GM23338 (cell line): ENCODE results near the gene HTR7. TPM values are rescaled to one million over a fixed set of nuclear protein-coding genes. Genes with fewer than 3 reads are reported as not detected.

ENCODE experiments used
- ATAC-seq: fragments of 200-7000 bp; cut with Tn5 transposase; 3 replicates; pipeline ENCODE4 v1.9.1; 2020
- DNase-seq: peaks from one replicate; pipeline ENCODE4 v3.0.0-alpha.2; 2015; ENCODE audit warnings: low spot score
- H2AFZ ChIP-seq: fragments of 200-600 bp; sonication (generic); 2 replicates; pipeline ENCODE4 v1.8.0; 2016; ENCODE audit warnings: antibody characterized with exemption, mild to moderate bottlenecking, moderate library complexity
- H3F3A ChIP-seq: fragments of 200-600 bp; sonication (generic); replicated peaks from 2 replicates; pipeline ENCODE4 v1.8.0; 2017; ENCODE audit warnings: antibody characterized with exemption, mixed run types, low read depth
- H3K27ac ChIP-seq: fragments of 200-600 bp; sonication (generic); 2 replicates; pipeline ENCODE4 v1.6.1; 2016; ENCODE audit warnings: low read depth
- H3K27me3 ChIP-seq: fragments of 200-600 bp; sonication (generic); 2 replicates; pipeline ENCODE4 v1.8.0; 2016; ENCODE audit warnings: mild to moderate bottlenecking, mixed run types, moderate library complexity; ENCODE audit not compliant: insufficient read depth
- H3K36me3 ChIP-seq: fragments of 200-600 bp; sonication (generic); 2 replicates; pipeline ENCODE4 v1.8.0; 2016; ENCODE audit warnings: mild to moderate bottlenecking; ENCODE audit not compliant: insufficient read depth
- H3K4me1 ChIP-seq: fragments of 200-600 bp; sonication (generic); 2 replicates; pipeline ENCODE4 v1.8.0; 2016; ENCODE audit warnings: mild to moderate bottlenecking, moderate library complexity; ENCODE audit not compliant: insufficient read depth
- H3K4me2 ChIP-seq: fragments of 200-600 bp; sonication (generic); 2 replicates; pipeline ENCODE4 v1.7.1; 2017; ENCODE audit warnings: mixed run types
- H3K4me3 ChIP-seq: fragments of 200-600 bp; sonication (generic); 2 replicates; pipeline ENCODE4 v1.6.1; 2016; ENCODE audit warnings: mixed run types
- H3K79me2 ChIP-seq: fragments of 200-600 bp; sonication (generic); replicated peaks from 2 replicates; pipeline ENCODE4 v1.8.0; 2017; ENCODE audit warnings: mild to moderate bottlenecking; ENCODE audit not compliant: insufficient read depth
- H3K9me2 ChIP-seq: fragments of 200-600 bp; sonication (generic); 2 replicates; pipeline ENCODE4 v1.8.0; 2017; ENCODE audit not compliant: insufficient read depth
- H4K20me1 ChIP-seq: fragments of 200-600 bp; sonication (generic); replicated peaks from 2 replicates; pipeline ENCODE4 v1.8.0; 2017; ENCODE audit warnings: mild to moderate bottlenecking; ENCODE audit not compliant: insufficient read depth
- H3K27ac Mint-ChIP-seq: 2 replicates; pipeline ENCODE4 v1.8.0; 2020; ENCODE audit warnings: inconsistent platforms, mild to moderate bottlenecking, moderate library complexity, mixed read lengths
- H3K27me3 Mint-ChIP-seq: 3 replicates; pipeline ENCODE4 v1.8.0; 2022; ENCODE audit warnings: low read depth, mild to moderate bottlenecking, moderate library complexity, mixed read lengths, inconsistent platforms; ENCODE audit not compliant: insufficient read depth, poor library complexity
- H3K36me3 Mint-ChIP-seq: 3 replicates; pipeline ENCODE4 v1.8.0; 2021; ENCODE audit warnings: low read depth, mild to moderate bottlenecking, inconsistent platforms, moderate library complexity, mixed read lengths
- H3K4me1 Mint-ChIP-seq: 3 replicates; pipeline ENCODE4 v1.8.0; 2020; ENCODE audit warnings: mild to moderate bottlenecking, inconsistent platforms, mixed read lengths
- H3K4me3 Mint-ChIP-seq: 3 replicates; pipeline ENCODE4 v1.8.0; 2021; ENCODE audit warnings: moderate library complexity, mild to moderate bottlenecking, inconsistent platforms, mixed read lengths
- H3K9me3 Mint-ChIP-seq: 3 replicates; pipeline ENCODE4 v1.8.0; 2020; ENCODE audit warnings: moderate library complexity, mild to moderate bottlenecking, inconsistent platforms, mixed read lengths
- CREB1 ChIP-seq: fragments of 250-450 bp; sonication (Bioruptor Pico); IDR thresholded peaks from 2 replicates; pipeline ENCODE4 v1.5.0; 2020; ENCODE audit warnings: low read depth, mild to moderate bottlenecking, moderate library complexity
- CTCF ChIP-seq, 2 experiments: fragments of 200-600 bp in 1 of 2; sonication (generic) in 1 of 2; conservative IDR thresholded peaks; 2 replicates each; pipeline versions ENCODE4 v1.5.1 to v1.6.1; 2016 to 2017; ENCODE audit warnings: antibody characterized with exemption in 2 of 2, low read depth in 2 of 2, mild to moderate bottlenecking in 2 of 2, moderate library complexity in 1 of 2
- ETS1 ChIP-seq: IDR thresholded peaks from 2 replicates; pipeline ENCODE4 v1.6.1; 2016; ENCODE audit warnings: antibody characterized with exemption
- EZH2 ChIP-seq: fragments of 200-600 bp; sonication (generic); IDR thresholded peaks from one replicate; pipeline ENCODE4 v1.8.0; 2017; ENCODE audit warnings: antibody characterized with exemption, mild to moderate bottlenecking, low read depth; ENCODE audit not compliant: unreplicated experiment
- EZH2phosphoT487 ChIP-seq: fragments of 200-600 bp; sonication (generic); IDR thresholded peaks from one replicate; pipeline ENCODE4 v1.8.1; 2018; ENCODE audit warnings: antibody characterized with exemption; ENCODE audit not compliant: unreplicated experiment
- JUNB ChIP-seq: IDR thresholded peaks from one replicate; pipeline ENCODE4 v1.6.1; 2016; ENCODE audit warnings: antibody characterized with exemption; ENCODE audit not compliant: unreplicated experiment
- NANOG ChIP-seq: IDR thresholded peaks from 2 replicates; pipeline ENCODE4 v1.6.1; 2016; ENCODE audit warnings: antibody characterized with exemption, borderline replicate concordance
- POLR2AphosphoS5 ChIP-seq: IDR thresholded peaks from 2 replicates; pipeline ENCODE4 v1.6.1; 2016; ENCODE audit warnings: antibody characterized with exemption, low read depth
- REST ChIP-seq: IDR thresholded peaks from one replicate; pipeline ENCODE4 v1.6.1; 2018; ENCODE audit warnings: antibody characterized with exemption; ENCODE audit not compliant: unreplicated experiment
- ZNF114 ChIP-seq: fragments of 250-450 bp; sonication (Bioruptor Pico); IDR thresholded peaks from 2 replicates; pipeline ENCODE4 v1.5.0; 2020; ENCODE audit warnings: mild to moderate bottlenecking, moderate library complexity
- ZNF331 ChIP-seq: fragments of 250-450 bp; sonication (Bioruptor Pico); IDR thresholded peaks from 2 replicates; pipeline ENCODE4 v1.5.0; 2020; ENCODE audit warnings: low read depth, mild to moderate bottlenecking, moderate library complexity
- long read RNA-seq: library from polyadenylated mRNA; unstranded; transcript quantifications from one replicate; pipeline ENCODE4 v2.0.0, GENCODE V29; 2020; ENCODE audit not compliant: unreplicated experiment
- polyA plus RNA-seq: library from polyadenylated mRNA; unstranded; fragments of >200 nt; fragmentation: Nextera tagmentation; extraction: Ambion mirVana; gene quantifications from 2 replicates; pipeline ENCODE4 v1.2.1, GENCODE V29; 2016
- total RNA-seq: library from RNA; depleted of rRNA; stranded (reverse); fragments of >200 nt; shearing (Covaris generic); gene quantifications from 2 replicates; pipeline ENCODE4 v1.2.3, GENCODE V29; 2014; rRNA removed

Gene HTR7
- total RNA-seq: 41.0 and 42.2 TPM in 2 replicates
- polyA plus RNA-seq: 5.1 and 7.0 TPM in 2 replicates
- long read RNA-seq, partial matches to known transcripts: 0 of 7 reads
- long read RNA-seq, other reads (novel, unspliced or antisense): 4 of 7 reads

- peaks cover 37% of the 10 kb centered on the region for H3K27me3 ChIP-seq
- TF ChIP-seq POLR2AphosphoS5 (no peak), NANOG (no peak), REST (no peak), CREB1 (CRISPR knock-in tag) (peak; percentile 27; the same call in 1 of the 2 replicates), ETS1 (no peak), CTCF (conservative IDR thresholded peaks at IDR 0.05; ENCODE audit: low read depth in 2 of 2) (peak; percentile 27 to 58), ZNF114 (CRISPR knock-in tag) (no peak), EZH2 (no peak), EZH2phosphoT487 (no peak), ZNF331 (CRISPR knock-in tag) (no peak), JUNB (no peak)
- H3K36me3 ChIP-seq: no peaks in the 10 kb centered on the region
- peaks cover 25% of the 10 kb centered on the region for H3K4me1 ChIP-seq
- peaks cover 8% of the 10 kb centered on the region; the same call in 2 of the 3 replicates for H3K36me3 Mint-ChIP-seq
- 0 out of 3 replicates have a peak, but pooled peaks cover under 1% of the 10 kb centered on the region for H3K9me3 Mint-ChIP-seq
- peaks cover 45% of the 10 kb centered on the region for H3K79me2 ChIP-seq
- H3K4me2 ChIP-seq: peak within 1 kb of the TSS; percentile 89
- peak within 1 kb of the TSS; percentile 56 for H2AFZ ChIP-seq
- H3K27ac Mint-ChIP-seq: peak within 1 kb of the TSS; percentile 83; the same call in 1 of the 2 replicates
- peak within 1 kb of the TSS; percentile 74 for H3K4me3 ChIP-seq
- H3K4me3 Mint-ChIP-seq: peak within 1 kb of the TSS; percentile 94
- no peaks in the 10 kb centered on the region for H3K9me2 ChIP-seq
- ATAC-seq (peak; percentile 91), DNase-seq (peak; percentile 76)
- H3K27me3 Mint-ChIP-seq: peaks cover 18% of the 10 kb centered on the region
- no peaks in the 10 kb centered on the region for H4K20me1 ChIP-seq
- H3K4me1 Mint-ChIP-seq: peaks cover 48% of the 10 kb centered on the region
- peak within 1 kb of the TSS; percentile 52; the same call in 1 of the 2 replicates for H3K27ac ChIP-seq
- 0 out of 2 replicates have a peak, but pooled peaks cover 8% of the 10 kb centered on the region for H3F3A ChIP-seq
These were observed at the start of gene HTR7 for GRCh38 chr10:90857635-90858460. Gene HTR7 (minus strand): TSS chr10:90858039. CDS start chr10:90857671, 368 bp downstream.
